H1 (cell line): ENCODE data around the gene NFIX. TPM values are rescaled to one million over a fixed set of nuclear protein-coding genes. Genes with fewer than 3 reads are reported as not detected.

ENCODE experiments used
- CTCF ChIA-PET: fragments of 300-600 bp; sonication (Branson Sonifier 250); formaldehyde crosslinking; loops from one replicate; lab custom pipeline; 2021; ENCODE audit not compliant: partially characterized antibody; lab: Charles Lee
- POLR2A ChIA-PET: fragments of 300-600 bp; sonication (Branson Sonifier 250); formaldehyde crosslinking; loops from one replicate; lab custom pipeline; 2021; ENCODE audit warnings: inconsistent platforms; ENCODE audit not compliant: partially characterized antibody; lab: Charles Lee
- DNase-seq, 2 experiments: peaks; one replicate each; pipeline versions ENCODE4 v3.0.0 to v3.0.0-alpha.2; 2010 to 2022; ENCODE audit warnings: low spot score in 2 of 2, low read depth in 1 of 2, mixed read lengths in 1 of 2
- FAIRE-seq: peaks from 2 replicates; lab custom pipeline; 2011; peaks lifted over from hg19 to GRCh38; lab: Jason Lieb, UNC
- H2AFZ ChIP-seq: 2 replicates; pipeline ENCODE4 v1.8.1; 2012; ENCODE audit warnings: low read length, inconsistent platforms
- H2AK5ac ChIP-seq: 2 replicates; pipeline ENCODE4 v1.6.1; 2013; ENCODE audit warnings: low read depth, low read length
- H2BK120ac ChIP-seq: replicated peaks from 2 replicates; pipeline ENCODE3; 2013; ENCODE audit warnings: low read depth, low read length, inconsistent platforms
- H2BK12ac ChIP-seq: 2 replicates; pipeline ENCODE4 v1.6.1; 2013; ENCODE audit warnings: low read depth, low read length
- H2BK15ac ChIP-seq: 2 replicates; pipeline ENCODE4 v1.6.1; 2013; ENCODE audit warnings: low read length
- H2BK20ac ChIP-seq: 2 replicates; pipeline ENCODE4 v1.6.1; 2013; ENCODE audit warnings: low read length
- H2BK5ac ChIP-seq: 2 replicates; pipeline ENCODE4 v1.6.1; 2013; ENCODE audit warnings: low read depth, low read length
- H3K14ac ChIP-seq: 2 replicates; pipeline ENCODE4 v1.6.1; 2013; ENCODE audit warnings: inconsistent platforms; ENCODE audit not compliant: insufficient read length
- H3K18ac ChIP-seq: 2 replicates; pipeline ENCODE4 v1.6.1; 2013; ENCODE audit warnings: low read length; ENCODE audit errors: extremely low read depth
- H3K23ac ChIP-seq: 2 replicates; pipeline ENCODE4 v1.6.1; 2013; ENCODE audit warnings: inconsistent platforms; ENCODE audit not compliant: insufficient read length
- H3K23me2 ChIP-seq: 2 replicates; pipeline ENCODE4 v1.6.1; 2013; ENCODE audit warnings: low read depth, low read length
- H3K27ac ChIP-seq: 2 replicates; pipeline ENCODE4 v1.6.1; 2011; ENCODE audit warnings: low read depth, low read length, inconsistent platforms
- H3K27me3 ChIP-seq, 4 experiments: replicated peaks in 1 of 4; 1 replicate in 1 of 4; 2 replicates in 3 of 4; pipeline versions ENCODE4 v1.6.1 to v1.8.1; 2011 to 2013; ENCODE audit warnings: low read length in 3 of 4, mild to moderate bottlenecking in 3 of 4, inconsistent platforms in 2 of 4, mixed read lengths in 2 of 4, moderate library complexity in 1 of 4; ENCODE audit not compliant: control insufficient read depth in 3 of 4, insufficient read depth in 3 of 4; ENCODE audit errors: extremely low read depth in 1 of 4
- H3K36me3 ChIP-seq, 4 experiments: 2 replicates each; pipeline versions ENCODE4 v1.6.1 to v1.8.1; 2011 to 2013; ENCODE audit warnings: mild to moderate bottlenecking in 4 of 4, low read length in 3 of 4, moderate library complexity in 2 of 4, control low read depth in 1 of 4, inconsistent platforms in 1 of 4; ENCODE audit not compliant: insufficient read depth in 4 of 4, control insufficient read depth in 2 of 4
- H3K4ac ChIP-seq: replicated peaks from 2 replicates; pipeline ENCODE3; 2013; ENCODE audit warnings: low read length, low read depth, mixed read lengths, inconsistent platforms; ENCODE audit not compliant: insufficient read length
- H3K4me1 ChIP-seq, 4 experiments: replicated peaks in 1 of 4; 1 replicate in 1 of 4; 2 replicates in 3 of 4; pipeline versions ENCODE4 v1.6.1 to v1.8.1; 2011 to 2013; ENCODE audit warnings: low read length in 3 of 4, inconsistent platforms in 2 of 4, mixed read lengths in 1 of 4; ENCODE audit not compliant: insufficient read depth in 4 of 4, control insufficient read depth in 3 of 4
- H3K4me2 ChIP-seq, 2 experiments: 2 replicates each; pipeline versions ENCODE4 v1.6.1 to v1.8.1; 2011 to 2013; ENCODE audit warnings: low read depth in 2 of 2, low read length in 2 of 2, control low read depth in 1 of 2, inconsistent platforms in 1 of 2, mild to moderate bottlenecking in 1 of 2; ENCODE audit not compliant: insufficient read depth in 1 of 2
- H3K4me3 ChIP-seq, 4 experiments: fragments of 200-600, 300-600 bp in 1 of 4; sonication (generic), shearing (Covaris generic), sonication (Bioruptor Twin) in 1 of 4; 2 replicates each; pipeline versions ENCODE4 v1.5.1 to v1.8.1; 2011 to 2016; ENCODE audit warnings: low read length in 4 of 4, low read depth in 3 of 4, control low read depth in 2 of 4, inconsistent platforms in 2 of 4, mild to moderate bottlenecking in 2 of 4, mixed read lengths in 1 of 4, moderate library complexity in 1 of 4; ENCODE audit not compliant: insufficient read depth in 2 of 4; ENCODE audit errors: extremely low read depth in 1 of 4
- H3K56ac ChIP-seq: replicated peaks from 2 replicates; pipeline ENCODE3; 2013; ENCODE audit warnings: low read depth, mild to moderate bottlenecking, mixed read lengths, low read length, inconsistent platforms; ENCODE audit not compliant: insufficient read length
- H3K79me1 ChIP-seq: 2 replicates; pipeline ENCODE4 v1.6.1; 2013; ENCODE audit warnings: low read depth, low read length, control low read depth
- H3K79me2 ChIP-seq, 2 experiments: 2 replicates each; pipeline versions ENCODE4 v1.6.1 to v1.8.1; 2012 to 2013; ENCODE audit warnings: low read length in 2 of 2, mild to moderate bottlenecking in 2 of 2, inconsistent platforms in 1 of 2; ENCODE audit not compliant: insufficient read depth in 2 of 2, control insufficient read depth in 1 of 2
- H3K9ac ChIP-seq, 4 experiments: replicated peaks in 1 of 4; 1 replicate in 1 of 4; 2 replicates in 3 of 4; pipeline versions ENCODE4 v1.6.1 to v1.8.1; 2011 to 2013; ENCODE audit warnings: low read depth in 3 of 4, low read length in 3 of 4, control low read depth in 2 of 4, mild to moderate bottlenecking in 2 of 4, moderate library complexity in 2 of 4, inconsistent platforms in 1 of 4; ENCODE audit errors: extremely low read depth in 1 of 4
- H3K9me3 ChIP-seq, 2 experiments: 2 replicates each; pipeline versions ENCODE4 v1.6.1 to v1.8.1; 2012 to 2013; ENCODE audit warnings: mild to moderate bottlenecking in 2 of 2, moderate library complexity in 2 of 2, control low read depth in 1 of 2, inconsistent platforms in 1 of 2, low read depth in 1 of 2, low read length in 1 of 2, mixed read lengths in 1 of 2; ENCODE audit not compliant: insufficient read depth in 2 of 2
- H4K20me1 ChIP-seq, 2 experiments: replicated peaks in 1 of 2; 2 replicates each; pipeline versions ENCODE3 to v1.8.1; 2011 to 2013; ENCODE audit warnings: inconsistent platforms in 2 of 2, low read length in 2 of 2, mild to moderate bottlenecking in 1 of 2; ENCODE audit not compliant: insufficient read depth in 2 of 2, control insufficient read depth in 1 of 2
- H4K5ac ChIP-seq: 2 replicates; pipeline ENCODE4 v1.6.1; 2013; ENCODE audit warnings: low read length, low read depth, mixed read lengths, inconsistent platforms; ENCODE audit not compliant: insufficient read length
- H4K8ac ChIP-seq: 2 replicates; pipeline ENCODE4 v1.8.0; 2013; ENCODE audit warnings: mild to moderate bottlenecking, moderate library complexity, low read length, inconsistent platforms; ENCODE audit not compliant: insufficient read depth; ENCODE audit errors: extremely low read depth
- H4K91ac ChIP-seq: replicated peaks from 2 replicates; pipeline ENCODE3; 2013; ENCODE audit warnings: low read length, mixed read lengths, inconsistent platforms; ENCODE audit not compliant: insufficient read length
- CTBP2 ChIP-seq: IDR thresholded peaks from 2 replicates; pipeline ENCODE4 v1.7.0; 2011; ENCODE audit warnings: borderline replicate concordance, mild to moderate bottlenecking, moderate library complexity, mixed read lengths, low read length; ENCODE audit not compliant: insufficient read depth, insufficient read length
- EZH2 ChIP-seq: fragments of 200-600 bp; sonication (generic); IDR thresholded peaks from 2 replicates; pipeline ENCODE4 v1.7.1; 2012; ENCODE audit warnings: low read depth, mild to moderate bottlenecking, moderate library complexity, low read length, inconsistent platforms; ENCODE audit not compliant: severe bottlenecking
- HDAC6 ChIP-seq: IDR thresholded peaks from one replicate; pipeline ENCODE4 v1.7.1; 2012; ENCODE audit warnings: low read depth, mild to moderate bottlenecking, inconsistent platforms, low read length, moderate library complexity
- RNF2 ChIP-seq: fragments of 200-900, 300-1000 bp; sonication (generic); IDR thresholded peaks from 2 replicates; pipeline ENCODE4 v1.7.1; 2016; ENCODE audit warnings: borderline replicate concordance, low read depth, mild to moderate bottlenecking, antibody characterized with exemption, low read length; ENCODE audit not compliant: poor library complexity, severe bottlenecking; ENCODE audit errors: missing control alignments
- SUZ12 ChIP-seq: fragments of 200-600 bp; sonication (generic); IDR thresholded peaks from 2 replicates; pipeline ENCODE4 v1.6.1; 2012; ENCODE audit warnings: mild to moderate bottlenecking, inconsistent platforms, low read length, moderate library complexity, mixed read lengths
- TCF12 ChIP-seq: IDR thresholded peaks from 2 replicates; pipeline ENCODE4 v1.6.1; 2011; ENCODE audit warnings: low read depth, mild to moderate bottlenecking, low read length
- WGBS, 2 experiments: shearing (Covaris generic) in 1 of 2; methylation state at CpG; one replicate each; pipeline versions ENCODE4 v1.1.6 to v1.1.7; 2013 to 2015; ENCODE audit warnings: low lambda C conversion rate in 2 of 2, mixed read lengths in 2 of 2, inconsistent platforms in 1 of 2, low coverage in 1 of 2, missing lambda C conversion rate in 1 of 2; ENCODE audit not compliant: insufficient replicate concordance in 2 of 2, insufficient coverage in 1 of 2, insufficient read length in 1 of 2; ENCODE audit errors: extremely low coverage in 1 of 2, missing lambda C conversion rate in 1 of 2; 5-methylcytosine and 5-hydroxymethylcytosine counted together
- polyA plus RNA-seq, 7 experiments: library from polyadenylated mRNA; depleted of rRNA in 3 of 7; stranded (reverse) in 5 of 7; unstranded in 2 of 7; fragments of >200 nt in 5 of 7; fragments of 200-250 nt in 2 of 7; gene quantifications; 1 replicate in 5 of 7; 2 replicates in 1 of 7; 4 replicates in 1 of 7; pipeline versions ENCODE4 v1.2.1 to v1.2.3, GENCODE V29; 2011 to 2013; ENCODE audit warnings: missing spikeins in 2 of 7, mixed read lengths in 2 of 7
- total RNA-seq: library from RNA; stranded (reverse); fragmentation: NEBNext Ultra II Directional; extraction: Animal tissue kit (Norgen Biotek cat#: 25700); gene quantifications from 2 replicates; pipeline ENCODE4 v1.2.1, GENCODE V29; 2021

The NFIX gene
- total and polyA plus RNA-seq, 2 of the 8 experiments (the other 6 are each of a cell fraction or from before 2014, with no cell fraction given), result 0.03 to 0.20 TPM

DNA sequence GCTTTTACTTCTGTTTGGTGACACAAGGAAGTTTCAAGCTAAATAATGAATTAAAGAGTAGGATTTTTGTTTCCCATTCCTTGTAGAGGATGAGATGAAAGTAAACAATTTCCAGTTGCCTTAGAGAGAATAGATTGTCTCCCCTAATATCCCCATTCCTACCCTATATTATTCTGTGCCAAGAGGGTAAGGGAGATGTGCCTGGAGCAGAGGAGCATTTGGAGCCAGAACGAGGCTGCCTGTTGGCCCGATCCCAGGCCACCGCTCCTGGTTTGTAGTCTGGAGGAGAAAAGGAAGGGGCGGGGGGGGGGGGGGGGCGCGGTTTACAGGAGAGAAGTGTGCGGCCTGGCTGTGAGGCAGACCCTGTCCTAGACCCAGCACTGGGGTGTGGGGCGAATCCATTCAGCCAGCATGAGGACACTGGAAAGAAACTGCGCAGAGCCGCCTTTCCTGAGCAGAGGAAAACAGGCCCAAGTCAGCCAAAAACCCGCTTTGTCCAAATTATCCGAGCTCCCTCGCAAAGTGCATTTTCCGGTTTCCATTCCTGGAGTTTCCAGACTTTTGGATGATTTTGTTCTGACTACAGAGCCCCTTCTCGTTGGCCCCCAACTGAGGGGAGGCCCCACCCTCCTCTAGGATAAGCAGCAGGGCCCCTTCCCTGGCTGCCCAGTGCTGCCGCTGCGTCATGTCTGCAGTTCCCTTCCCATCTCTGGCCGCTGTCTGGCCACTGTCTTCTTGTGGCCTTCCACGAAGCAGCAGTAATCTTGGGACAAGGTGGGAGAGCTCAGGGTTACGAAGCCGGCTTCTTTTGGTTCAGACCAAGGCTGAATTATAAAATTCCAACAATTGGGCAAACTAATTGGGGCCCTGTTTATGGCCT, 23.0 kb downstream of the NFIX start:
- POLR2A ChIA-PET, result interaction anchor here (0.8 to 2.6 kb wide), 9 partner anchors 10 to 78 kb away, joined by 3 to 14 read pairs (median 3); no protein-coding TSS in a partner anchor
- Histone ChIP-seq H2BK5ac (no peak overlapping the region), H3K27me3 (peaks cover 79 to 98% (median 96%) of the 10 kb centered on the region in 4 experiments), H3K4me2 (peak overlapping the region; percentile 43 to 50), H3K9me3 (no peaks in the 10 kb centered on the region), H4K20me1 (peaks cover 0 to 19% of the 10 kb centered on the region in 2 experiments), H3K14ac (no peak overlapping the region), H3K23me2 (no peaks in the 10 kb centered on the region; the same call in 1 of the 2 replicates), H4K8ac (no peak overlapping the region), H3K79me2 (no peaks in the 10 kb centered on the region), H3K4me3 (peak overlapping the region in 1 of 4 experiments; percentile 20; a peak in 2 of 8 replicates), H2BK12ac (no peak overlapping the region), H2BK120ac (no peak overlapping the region), H3K9ac (no peak overlapping the region), H4K5ac (no peak overlapping the region), H2BK20ac (no peak overlapping the region), H3K36me3 (no peaks in the 10 kb centered on the region; a peak in 1 of 8 replicates), H3K18ac (no peak overlapping the region; the same call in 1 of the 2 replicates), H4K91ac (no peak overlapping the region), H3K4ac (no peak overlapping the region), H2BK15ac (no peak overlapping the region), H3K56ac (no peak overlapping the region), H3K4me1 (peaks cover 11 to 38% (median 28%) of the 10 kb centered on the region in 4 experiments), H3K79me1 (no peaks in the 10 kb centered on the region), H3K23ac (no peak overlapping the region), H2AK5ac (no peak overlapping the region), H2AFZ (no peak overlapping the region), H3K27ac (no peak overlapping the region)
- no peak for FAIRE-seq
- TF ChIP-seq RNF2, result peak; percentile 90
- TF ChIP-seq TCF12, result no peak
- no peak for TF ChIP-seq HDAC6
- TF ChIP-seq SUZ12, result peak; percentile 78
- peak; percentile 79 for TF ChIP-seq EZH2
- peak; percentile 3 for TF ChIP-seq CTBP2
- WGBS, 2 experiments, result 6% methylated on average over 15 of the region's 21 CpGs; no CpG with 5 or more reads in 1 of the 2 experiments
- CTCF ChIA-PET, result interaction anchor here (0.6 to 7.7 kb wide), 12 partner anchors 12 to 244 kb away, joined by 3 to 82 read pairs (median 5); no protein-coding TSS in a partner anchor
- DNase-seq, result no peak
